GM19023 (cell line): ENCODE results near the gene TOM1L1.

Source experiments
- ATAC-seq: cut with Tn5 transposase; IDR thresholded peaks from one replicate; pipeline ENCODE4 v1.9.1; 2021; ENCODE audit warnings: mild to moderate bottlenecking, moderate library complexity; ENCODE audit not compliant: unreplicated experiment

The TOM1L1 gene

DNA sequence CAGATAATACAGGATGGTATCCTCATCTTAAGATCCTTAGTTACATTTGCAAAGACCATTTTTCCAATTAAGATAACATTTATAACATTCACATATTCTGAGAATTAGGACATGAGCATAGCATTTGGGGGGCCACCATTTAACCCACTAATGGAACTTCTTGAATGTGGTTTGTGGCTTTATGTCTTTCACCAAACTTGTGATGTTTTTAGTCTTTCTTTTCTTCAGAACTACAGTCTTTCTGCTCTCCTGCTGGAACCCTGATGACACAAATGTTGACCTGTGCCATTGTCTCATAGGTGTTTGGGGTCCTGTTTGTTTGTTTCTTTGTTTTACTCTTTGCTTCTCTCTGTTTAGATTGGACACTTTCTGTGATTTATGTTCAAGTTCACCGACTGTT lies 44.6 kb downstream of the TOM1L1 start:
- ATAC-seq, result no peak

DNA sequence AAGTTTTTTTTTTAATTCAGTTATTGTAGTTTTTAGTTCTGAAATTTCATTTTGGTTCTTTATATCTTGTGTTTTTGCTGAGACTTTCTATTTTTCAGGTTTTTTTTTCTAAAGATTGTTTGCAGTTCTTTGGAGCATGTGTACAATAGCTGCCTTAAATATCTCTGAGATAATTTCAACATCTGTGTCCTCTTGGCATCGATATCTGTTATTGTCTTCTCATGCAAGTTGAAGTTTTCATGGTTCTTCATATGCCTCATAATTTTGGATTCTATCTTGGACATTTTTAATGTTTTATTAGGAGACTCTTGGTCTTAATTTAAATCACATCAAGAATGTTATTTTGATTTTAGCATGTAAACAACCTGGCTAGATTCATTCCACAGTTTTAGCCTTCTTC lies 45.0 kb downstream of the TOM1L1 start:
- ATAC-seq, result no peak

DNA sequence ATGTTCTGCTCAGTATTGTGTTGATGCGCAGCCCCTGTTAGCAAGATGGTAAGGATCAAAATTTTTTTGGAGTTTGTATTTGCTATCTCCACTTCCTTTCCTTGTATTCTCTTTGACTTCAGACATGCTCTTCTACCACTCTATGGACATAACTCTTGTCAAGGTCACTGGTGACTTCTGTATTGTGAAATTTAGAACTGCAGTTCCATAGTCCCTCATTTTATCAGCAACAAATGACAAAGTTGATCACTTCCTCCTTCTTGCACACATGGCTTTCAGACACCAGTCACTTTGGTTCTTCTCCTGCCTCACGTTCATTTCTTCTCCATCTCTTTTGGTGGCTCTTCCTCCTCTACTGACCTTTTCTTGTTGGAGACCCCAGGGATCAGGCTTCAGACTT lies 46.7 kb downstream of the TOM1L1 start:
- no peak for ATAC-seq

DNA sequence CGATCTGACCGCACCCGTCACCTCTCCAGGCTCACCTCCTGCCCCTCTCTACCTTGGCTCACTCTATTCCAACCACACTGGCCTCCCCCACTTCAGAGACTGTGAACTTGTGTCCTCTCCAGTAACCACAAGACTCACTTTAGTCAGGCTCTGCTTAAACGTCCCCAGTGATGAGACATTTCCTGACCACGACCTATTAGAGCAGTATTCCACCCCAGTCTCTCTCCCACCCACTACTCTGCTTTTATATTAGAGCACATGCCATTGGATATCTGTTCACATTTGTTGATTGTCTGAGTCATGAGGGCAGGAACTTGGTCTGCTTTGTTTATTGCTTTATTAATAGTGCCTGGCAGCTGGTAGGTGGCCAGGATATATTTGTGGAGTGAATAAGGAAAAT lies 47.7 kb downstream of the TOM1L1 start:
- no peak for ATAC-seq

DNA sequence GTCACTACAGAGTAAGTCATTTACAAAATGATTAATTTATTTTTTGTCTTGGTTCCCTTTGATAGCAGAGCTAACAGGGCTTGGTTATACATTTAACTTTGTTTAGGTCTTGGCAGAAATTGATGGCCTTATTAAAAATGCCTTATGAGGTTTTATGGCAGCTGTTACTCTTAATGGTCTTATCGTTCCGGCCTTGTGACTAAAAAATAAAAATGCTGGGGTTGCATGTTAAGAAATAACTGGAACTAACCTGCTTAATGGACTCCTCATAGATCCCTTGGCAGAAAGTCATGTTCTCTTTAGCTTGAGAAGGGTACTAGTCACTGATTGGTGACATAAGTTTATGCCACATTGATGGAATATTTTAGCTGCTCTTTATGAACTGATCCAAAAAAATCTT lies 49.5 kb downstream of the TOM1L1 start:
- no peak for ATAC-seq

DNA sequence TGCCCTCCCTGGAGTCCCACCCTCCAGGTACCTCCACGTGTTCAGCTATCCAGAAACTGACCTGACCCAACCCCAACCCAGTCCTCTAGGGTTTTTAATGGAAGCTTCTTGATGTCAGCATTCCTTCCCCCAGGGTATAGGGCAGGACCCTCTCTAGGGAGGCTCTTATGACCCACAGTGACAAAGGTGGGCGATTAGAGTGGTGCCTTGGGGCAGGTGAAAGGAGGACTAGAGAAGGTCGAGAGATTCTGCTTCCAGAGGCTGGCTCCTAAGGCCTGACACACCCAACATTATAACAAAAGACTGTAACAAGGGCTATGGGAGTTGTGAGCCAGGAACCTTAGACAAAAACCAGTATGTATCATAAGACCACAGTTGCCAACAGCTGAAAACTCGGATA lies 50.6 kb downstream of the TOM1L1 start:
- ATAC-seq, result no peak

DNA sequence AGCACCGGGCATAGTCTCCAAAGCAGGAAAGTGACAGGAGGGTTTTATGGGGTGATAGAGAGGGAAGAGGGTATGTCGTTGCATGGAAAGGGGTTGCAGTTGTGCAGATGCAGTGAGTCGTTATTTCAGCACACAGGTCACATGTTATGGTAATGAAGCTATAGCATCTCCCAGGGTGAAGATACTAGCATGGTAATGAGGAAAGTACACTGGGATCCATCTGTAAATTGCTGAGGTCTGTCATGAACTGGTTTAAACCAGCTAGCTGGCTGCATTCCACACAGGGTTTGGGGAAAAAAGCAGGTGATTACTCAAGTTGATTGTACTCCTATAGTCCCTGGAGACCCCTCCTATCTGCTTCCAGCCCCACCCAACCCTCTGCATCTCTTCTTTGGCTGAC lies 56.1 kb downstream of the TOM1L1 start:
- no peak for ATAC-seq

DNA sequence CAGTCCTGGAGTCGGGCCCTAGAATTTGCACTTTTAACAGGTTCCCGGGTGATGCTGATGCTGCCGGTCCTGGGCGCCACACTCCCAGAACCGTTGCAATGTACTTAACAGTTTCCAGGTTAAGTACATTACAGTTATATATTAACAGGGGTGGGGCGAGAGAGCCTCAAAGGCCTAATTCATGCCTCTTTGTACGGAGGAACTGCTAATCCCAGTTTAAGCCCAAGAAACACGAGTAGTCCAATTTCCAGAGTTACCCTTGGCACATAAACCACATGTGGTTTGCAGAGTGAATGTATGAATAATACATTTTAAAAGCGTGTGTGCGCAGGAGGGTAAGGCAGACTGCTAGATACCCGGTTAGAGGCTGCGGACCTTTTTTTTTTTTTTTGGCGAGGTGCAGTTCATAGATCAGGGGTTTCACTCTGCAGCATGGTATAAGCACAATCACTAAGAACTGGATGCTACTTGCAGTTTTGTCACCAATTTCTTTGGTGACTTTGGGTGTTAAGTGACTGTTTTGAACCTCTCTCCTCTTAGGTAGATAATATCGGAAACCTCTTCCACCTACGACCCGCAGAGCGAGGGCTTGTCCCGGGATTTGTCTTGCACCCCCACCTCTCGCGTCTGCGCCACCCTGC lies 67.1 kb downstream of the TOM1L1 start:
- ATAC-seq, result peak; percentile 23

DNA sequence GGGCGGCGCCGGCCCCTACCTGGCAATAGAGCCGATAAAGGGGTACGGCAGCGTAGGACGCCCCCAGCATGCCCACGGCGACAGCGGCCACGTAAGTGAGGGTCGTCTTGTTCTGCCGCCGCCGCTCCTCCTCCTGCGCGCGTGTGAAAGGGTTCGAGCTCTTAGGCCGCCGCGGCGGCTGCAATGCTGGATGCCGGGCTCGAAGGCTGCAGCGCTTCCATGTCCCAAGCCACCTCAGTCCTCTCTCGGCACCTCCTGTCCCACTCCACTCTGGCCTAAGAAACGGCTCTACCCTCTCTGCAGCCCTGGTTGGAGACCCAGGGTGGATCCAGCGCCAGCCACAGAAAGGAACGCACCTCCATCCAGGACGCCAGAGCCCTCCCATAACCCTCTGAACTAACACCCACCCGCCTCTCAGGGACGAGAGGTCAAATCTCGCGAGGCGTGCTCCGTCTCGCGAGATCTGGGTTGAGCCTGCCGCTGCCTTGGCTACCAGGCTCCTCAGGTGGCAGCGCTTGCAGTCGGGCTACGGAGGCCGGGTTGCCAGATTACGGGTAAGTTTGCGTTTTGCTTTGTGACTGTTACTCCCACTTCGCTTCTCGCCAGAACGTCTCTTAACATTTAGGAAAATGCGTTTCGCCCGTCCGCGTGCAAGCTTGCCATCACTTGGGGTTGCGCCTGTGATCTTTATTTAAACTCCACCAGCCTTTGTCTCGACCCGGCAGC lies 67.8 kb downstream of the TOM1L1 start, which contains the start of the genes COX11 and STXBP4:
TSS of gene COX11 (minus strand) at position 393 of the 726 bp plus-strand sequence. CDS start at position 385, 8 bp downstream.
TSS of gene STXBP4 (plus strand) at position 504 of the 726 bp plus-strand sequence. CDS start 17,455 bp downstream, outside the sequence.
- ATAC-seq, result peak; percentile 96

DNA sequence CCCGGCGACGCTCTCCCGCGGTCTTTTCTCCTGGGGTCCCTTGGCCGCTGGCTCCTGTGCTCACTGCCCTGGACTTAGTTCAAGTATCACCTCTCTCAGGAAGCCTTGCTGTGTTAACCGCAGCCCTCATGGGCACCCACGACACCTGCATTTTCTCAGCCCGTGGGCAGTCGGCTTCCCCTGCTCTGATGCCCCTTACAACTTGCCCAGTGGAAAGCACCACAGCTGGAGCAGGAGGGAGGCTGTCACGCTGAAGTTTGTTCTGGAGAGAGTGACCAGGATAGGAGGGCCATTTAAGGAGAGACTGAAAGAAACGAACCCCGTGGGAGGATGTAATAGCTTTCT lies 68.3 kb downstream of the TOM1L1 start:
- peak; percentile 38 for ATAC-seq

DNA sequence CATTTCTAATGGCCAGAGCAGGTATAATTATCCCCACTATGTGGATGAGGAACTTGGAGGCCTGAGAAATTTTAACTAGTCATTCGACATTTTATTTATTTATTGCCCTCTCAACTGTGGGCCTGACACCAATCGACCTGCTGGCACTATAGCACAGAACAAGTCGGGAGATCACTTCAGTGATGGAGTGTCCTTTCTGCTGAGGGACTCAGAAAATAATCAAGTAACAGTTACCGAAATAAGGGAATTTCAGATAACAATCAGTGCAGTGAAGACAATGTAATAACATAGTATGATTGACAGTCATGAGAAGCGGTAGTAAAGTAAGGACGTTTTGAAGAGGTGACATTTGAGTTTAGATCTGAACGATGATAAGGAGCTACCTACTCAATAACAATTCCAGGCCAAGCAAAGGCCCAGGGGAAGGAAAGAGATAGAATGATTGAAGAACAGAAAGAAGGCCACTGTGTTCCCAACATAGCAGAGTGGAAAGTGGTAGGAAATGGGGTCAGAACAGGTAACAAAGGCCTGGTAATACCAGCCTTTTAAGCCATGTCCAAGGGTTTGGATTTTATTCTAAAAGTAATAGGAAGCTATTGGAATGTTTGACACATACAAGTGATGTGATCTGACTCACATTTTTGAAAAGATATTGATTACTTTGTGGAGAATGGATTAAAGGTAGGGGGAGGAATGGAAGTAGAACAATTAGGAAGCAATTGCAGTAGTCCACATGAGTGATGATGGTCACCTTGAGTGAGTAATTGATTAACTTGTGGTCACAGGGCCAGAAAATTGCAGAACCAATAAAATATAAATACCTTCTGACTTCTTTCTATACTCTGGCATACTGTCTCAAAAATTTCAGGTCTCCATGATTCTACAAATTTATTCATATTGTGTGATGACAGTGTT lies 69.3 kb downstream of the TOM1L1 start:
- ATAC-seq, result no peak

DNA sequence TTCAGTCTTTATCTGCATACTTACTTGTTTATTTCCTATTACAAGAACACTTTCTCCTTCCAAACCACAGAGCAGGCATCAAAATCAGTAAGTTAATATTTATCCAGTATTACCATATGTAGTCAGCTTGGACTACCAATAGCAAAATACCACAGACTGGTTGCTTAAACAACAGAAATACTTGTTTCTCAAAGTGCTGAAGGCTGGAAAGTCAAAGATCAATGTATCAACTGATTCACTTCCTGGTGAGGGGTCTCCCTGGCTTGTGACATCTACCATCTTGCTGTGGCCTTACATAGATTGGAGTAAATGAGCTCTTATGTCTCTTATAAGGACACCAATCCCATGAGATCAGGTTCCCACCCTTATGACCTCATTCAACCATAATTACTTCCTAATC lies 70.5 kb downstream of the TOM1L1 start:
- ATAC-seq, result no peak

DNA sequence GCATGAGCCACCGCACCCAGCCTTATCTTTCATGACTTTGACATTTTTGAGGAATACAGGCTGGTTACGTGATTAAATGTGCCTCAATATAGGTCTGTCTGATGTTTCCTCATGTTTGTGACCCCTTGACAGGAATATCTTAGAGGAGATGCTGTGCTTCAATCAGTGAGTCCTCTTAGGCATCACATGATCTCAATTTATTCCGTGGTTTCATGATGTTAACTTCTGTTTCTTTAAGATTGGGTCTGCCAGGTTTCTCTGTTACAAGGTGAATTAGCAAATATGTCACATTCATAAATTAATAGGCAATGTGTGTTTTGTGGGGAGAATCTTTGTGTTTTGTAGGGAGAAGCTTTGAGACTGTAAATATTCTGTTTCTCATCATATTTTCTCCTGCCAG lies 71.2 kb downstream of the TOM1L1 start:
- ATAC-seq, result no peak

DNA sequence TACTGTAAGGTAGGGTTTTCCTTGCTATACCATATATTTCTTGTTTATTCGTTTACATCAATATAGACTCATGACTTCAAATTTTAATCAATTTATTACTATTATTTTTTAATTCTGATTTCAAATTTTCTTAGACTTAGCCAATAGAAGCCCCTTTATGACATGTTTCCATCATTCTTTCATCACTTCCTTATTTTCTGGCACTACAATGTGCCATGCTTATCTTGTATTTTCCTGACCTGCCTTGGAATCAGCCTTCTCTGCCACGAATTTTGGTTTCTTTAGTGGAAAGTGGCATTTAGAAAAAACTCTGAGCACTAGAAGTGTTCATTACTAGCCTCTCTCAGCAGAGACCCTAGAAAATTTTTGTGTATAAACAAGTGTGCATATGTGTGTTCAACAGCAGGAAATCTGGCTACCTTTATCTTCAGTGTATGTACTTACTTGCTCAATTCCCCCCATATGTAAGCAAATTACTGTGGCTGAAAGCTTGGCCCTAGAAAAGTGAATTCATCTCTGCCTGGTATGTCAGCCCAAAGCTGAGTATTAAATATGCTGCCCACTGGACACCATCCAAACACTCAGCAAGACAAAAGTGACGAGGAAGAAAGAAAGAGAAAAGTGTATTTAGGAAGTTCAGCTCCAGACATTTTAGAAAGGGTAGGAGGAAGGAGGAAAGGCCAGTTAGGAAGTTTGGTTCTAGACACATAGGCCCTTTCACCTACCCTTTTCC lies 71.9 kb downstream of the TOM1L1 start:
- ATAC-seq, result no peak

DNA sequence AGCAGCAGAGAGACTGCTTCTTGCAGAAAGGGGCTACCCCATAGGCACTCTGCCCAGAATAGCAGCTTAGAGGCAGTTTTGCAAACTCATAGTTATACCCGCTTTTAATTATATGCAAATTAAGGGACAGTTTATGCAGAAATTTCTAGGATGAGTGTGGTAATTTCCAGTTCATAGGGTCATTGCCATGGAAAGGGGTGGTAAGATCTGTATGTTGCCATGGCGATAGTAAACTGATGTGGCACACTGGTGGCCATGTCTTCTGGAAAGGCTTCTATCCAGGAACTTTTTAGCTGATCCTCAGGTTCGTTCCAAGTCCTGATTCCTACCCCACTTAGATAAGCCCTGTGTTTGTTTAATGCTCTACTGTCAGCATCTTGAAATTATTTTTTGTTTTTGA lies 74.1 kb downstream of the TOM1L1 start:
- no peak for ATAC-seq

DNA sequence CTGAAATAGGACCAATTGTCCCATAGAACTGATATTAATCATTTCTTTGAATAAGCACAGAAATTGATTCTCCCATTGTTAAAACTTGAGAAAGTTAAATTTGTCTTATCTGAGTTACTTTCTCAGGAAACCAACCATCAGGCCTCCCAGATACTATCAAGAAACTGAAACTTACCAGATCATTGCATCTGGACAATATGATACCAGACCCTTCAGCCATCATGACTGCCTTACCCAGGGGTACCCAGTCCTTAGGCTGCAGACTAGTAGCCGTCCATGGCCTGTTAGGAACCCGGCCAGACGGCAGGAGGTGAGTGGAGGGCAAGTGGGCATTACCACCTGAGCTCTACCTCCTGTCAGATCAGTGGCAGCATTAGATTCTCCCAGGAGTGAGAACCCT lies 75.7 kb downstream of the TOM1L1 start:
- ATAC-seq, result no peak

DNA sequence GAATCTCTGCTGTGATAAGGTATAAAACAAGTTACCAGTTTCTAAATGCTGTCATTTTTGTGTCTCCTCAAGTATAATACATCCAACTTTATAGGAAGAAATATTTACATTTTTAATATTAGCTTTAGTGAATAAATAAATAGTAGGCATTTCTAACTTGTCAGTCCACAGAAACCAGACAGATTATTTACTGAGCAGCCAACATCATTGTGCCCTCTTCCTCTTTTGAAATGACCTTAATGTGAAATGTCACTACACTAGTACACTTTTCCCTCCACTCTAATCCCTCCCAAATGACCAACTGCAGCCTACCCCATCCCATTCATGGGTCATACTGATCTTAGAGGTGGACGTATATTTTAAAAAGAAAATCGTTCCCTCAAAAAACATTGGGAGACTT lies 77.1 kb downstream of the TOM1L1 start:
- no peak for ATAC-seq

DNA sequence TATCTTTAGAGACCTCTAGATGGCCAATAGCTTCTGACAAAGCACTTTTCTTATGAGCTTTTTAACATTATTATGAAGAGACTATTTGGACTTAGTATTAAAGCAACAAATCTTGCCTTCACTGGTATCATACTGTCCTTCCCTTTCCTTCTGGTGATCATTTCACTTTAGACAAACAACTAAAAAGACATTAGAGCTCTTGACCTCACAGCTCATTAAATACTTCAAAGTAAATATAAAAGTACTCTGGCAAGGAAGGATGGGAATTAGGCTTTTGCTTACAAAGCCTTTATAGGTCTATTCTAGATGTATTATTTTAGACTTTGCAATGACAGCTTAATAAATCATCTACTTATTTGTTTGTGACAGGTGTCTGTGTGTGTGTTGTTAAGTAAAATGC lies 79.0 kb downstream of the TOM1L1 start:
- ATAC-seq, result no peak

DNA sequence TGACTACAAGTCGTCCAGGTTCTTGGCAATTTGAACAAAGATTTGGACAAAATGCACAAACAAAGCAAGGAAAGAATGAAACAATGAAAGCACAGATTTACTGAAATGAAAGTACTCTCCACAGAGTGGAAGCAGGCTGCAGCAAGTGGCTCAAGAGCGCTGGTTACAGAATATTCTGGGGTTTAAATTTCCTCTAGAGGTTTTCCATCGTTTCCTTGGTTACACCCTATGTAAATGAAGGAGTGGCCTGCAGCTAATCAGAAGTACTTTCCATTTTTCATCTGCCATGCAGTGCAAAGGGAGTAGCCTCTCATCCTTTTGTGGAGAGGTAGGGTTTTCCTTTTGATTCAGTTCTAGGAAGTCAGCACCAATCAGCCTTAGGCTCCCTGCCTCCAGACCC lies 79.7 kb downstream of the TOM1L1 start:
- no peak for ATAC-seq

DNA sequence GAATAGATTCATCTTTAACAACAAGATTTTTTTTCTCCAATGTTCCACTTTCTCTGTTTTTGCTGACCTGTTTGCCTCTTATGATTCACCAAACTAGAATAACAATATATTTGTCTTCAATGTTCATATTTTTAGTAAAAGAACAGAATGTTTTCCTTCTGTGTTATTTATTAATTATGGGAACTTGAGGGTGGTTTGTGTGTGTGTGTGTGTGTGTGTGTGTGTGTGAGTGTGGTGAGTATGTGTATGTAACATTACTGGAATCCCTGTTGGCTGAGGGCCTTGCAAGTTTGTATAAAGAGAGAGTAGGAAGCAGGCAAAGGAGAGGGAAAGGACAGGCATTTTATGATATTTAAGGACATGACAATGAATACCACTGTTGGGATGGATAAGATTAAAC lies 81.7 kb downstream of the TOM1L1 start:
- no peak for ATAC-seq

DNA sequence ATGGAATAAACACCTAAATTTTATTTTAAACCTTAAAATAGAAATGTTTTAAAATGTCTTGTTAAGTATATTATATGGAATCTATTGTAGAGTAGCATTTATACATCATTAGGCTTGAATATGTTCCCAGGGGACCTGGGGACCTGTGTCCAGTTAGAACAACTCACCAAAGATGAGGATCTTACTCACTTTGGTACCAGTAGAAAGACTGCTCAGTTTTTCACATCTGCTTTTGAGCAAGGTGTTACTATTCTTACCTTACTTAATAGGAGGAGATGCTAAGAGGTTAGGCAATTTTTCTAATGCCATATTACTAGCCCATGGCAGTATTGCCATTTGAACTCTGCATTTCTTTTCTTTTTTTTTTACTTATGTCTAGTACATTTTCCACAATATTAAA lies 82.6 kb downstream of the TOM1L1 start:
- no peak for ATAC-seq
